IMR-90 (cell line): Measurements from ENCODE around the gene MYO7B. TPM values are rescaled to one million over a fixed set of nuclear protein-coding genes. Genes with fewer than 3 reads are reported as not detected.

Experiments
- ATAC-seq: fragments of 200-7000 bp; cut with Tn5 transposase; 2 replicates; pipeline ENCODE4 v1.9.1; 2020; ENCODE audit warnings: low read depth, mild to moderate bottlenecking, moderate library complexity
- BruUV-seq: library from RNA; stranded (reverse); fragments of 400-500 nt; replicated peaks from 2 replicates; lab custom pipeline; 2021; lab: Mats Ljungman, UMichigan
- CTCF ChIA-PET: fragments of 300-600 bp; formaldehyde crosslinking; extraction: SDS; loops from one replicate; lab custom pipeline; 2021; ENCODE audit warnings: antibody characterized with exemption; lab: Yijun Ruan, JAX
- POLR2A ChIA-PET: fragments of 300-600 bp; sonication (Branson Sonifier 250); formaldehyde crosslinking; loops from one replicate; lab custom pipeline; 2022; ENCODE audit warnings: antibody characterized with exemption; ENCODE audit not compliant: unreplicated experiment; lab: Charles Lee
- DNase-seq: peaks from one replicate; pipeline ENCODE4 v3.0.0; 2013
- H2AFZ ChIP-seq: replicated peaks from 2 replicates; pipeline ENCODE3; 2013; ENCODE audit warnings: low read length, mild to moderate bottlenecking; ENCODE audit not compliant: poor library complexity
- H2AK5ac ChIP-seq: 2 replicates; pipeline ENCODE4 v1.6.1; 2013; ENCODE audit warnings: low read depth, low read length, inconsistent platforms
- H2AK9ac ChIP-seq: replicated peaks from 2 replicates; pipeline ENCODE3; 2013; ENCODE audit warnings: mild to moderate bottlenecking, low read depth, low read length, moderate library complexity; ENCODE audit not compliant: poor library complexity
- H2BK120ac ChIP-seq: 2 replicates; pipeline ENCODE4 v1.6.1; 2013; ENCODE audit warnings: low read depth, low read length, inconsistent platforms
- H2BK15ac ChIP-seq: 3 replicates; pipeline ENCODE4 v1.6.1; 2013; ENCODE audit warnings: low read depth, low read length, inconsistent platforms
- H2BK20ac ChIP-seq: 2 replicates; pipeline ENCODE4 v1.6.1; 2013; ENCODE audit warnings: low read depth, mild to moderate bottlenecking, inconsistent platforms, low read length, moderate library complexity
- H2BK5ac ChIP-seq: 2 replicates; pipeline ENCODE4 v1.6.1; 2013; ENCODE audit warnings: mild to moderate bottlenecking, low read depth, low read length, inconsistent platforms; ENCODE audit not compliant: poor library complexity, severe bottlenecking
- H3K14ac ChIP-seq: replicated peaks from 2 replicates; pipeline ENCODE4 v1.6.1; 2013; ENCODE audit warnings: low read depth, low read length, inconsistent platforms
- H3K18ac ChIP-seq: 2 replicates; pipeline ENCODE4 v1.6.1; 2013; ENCODE audit warnings: low read depth, low read length, control low read depth
- H3K23ac ChIP-seq: 2 replicates; pipeline ENCODE4 v1.6.1; 2013; ENCODE audit warnings: low read depth, low read length, inconsistent platforms
- H3K27ac ChIP-seq: 2 replicates; pipeline ENCODE4 v1.5.1; 2013; ENCODE audit warnings: mild to moderate bottlenecking, control low read depth, low read length; ENCODE audit not compliant: insufficient read depth
- H3K27me3 ChIP-seq: 2 replicates; pipeline ENCODE4 v1.6.1; 2013; ENCODE audit warnings: low read length; ENCODE audit not compliant: control insufficient read depth, insufficient read depth
- H3K36me3 ChIP-seq: 2 replicates; pipeline ENCODE4 v1.6.1; 2013; ENCODE audit warnings: low read length, mixed read lengths; ENCODE audit not compliant: control insufficient read depth, insufficient read depth
- H3K4ac ChIP-seq: 2 replicates; pipeline ENCODE4 v1.6.1; 2013; ENCODE audit warnings: low read depth, low read length, inconsistent platforms
- H3K4me1 ChIP-seq: 2 replicates; pipeline ENCODE4 v1.6.1; 2013; ENCODE audit warnings: low read length, mixed read lengths; ENCODE audit not compliant: control insufficient read depth, insufficient read depth
- H3K4me2 ChIP-seq: 2 replicates; pipeline ENCODE4 v1.6.1; 2013; ENCODE audit warnings: low read depth, mild to moderate bottlenecking, control low read depth, low read length, moderate library complexity
- H3K4me3 ChIP-seq: 2 replicates; pipeline ENCODE4 v1.5.1; 2013; ENCODE audit warnings: low read depth, mild to moderate bottlenecking, control low read depth, low read length, moderate library complexity; ENCODE audit not compliant: insufficient read depth
- H3K56ac ChIP-seq: 2 replicates; pipeline ENCODE4 v1.6.1; 2013; ENCODE audit warnings: low read length, inconsistent platforms; ENCODE audit not compliant: insufficient read depth; ENCODE audit errors: extremely low read depth
- H3K79me1 ChIP-seq, 2 experiments: 2 replicates each; pipeline ENCODE4 v1.6.1; 2013; ENCODE audit warnings: low read length in 2 of 2, inconsistent platforms in 1 of 2, low read depth in 1 of 2
- H3K9ac ChIP-seq: 2 replicates; pipeline ENCODE4 v1.6.1; 2013; ENCODE audit warnings: low read depth, low read length, control low read depth
- H3K9me1 ChIP-seq: 2 replicates; pipeline ENCODE4 v1.6.1; 2013; ENCODE audit warnings: low read length, inconsistent platforms; ENCODE audit not compliant: insufficient read depth
- H3K9me3 ChIP-seq: 2 replicates; pipeline ENCODE4 v1.6.1; 2013; ENCODE audit warnings: low read length; ENCODE audit not compliant: control insufficient read depth, insufficient read depth
- H4K20me1 ChIP-seq: 2 replicates; pipeline ENCODE4 v1.6.1; 2013; ENCODE audit warnings: low read length, inconsistent platforms; ENCODE audit not compliant: insufficient read depth
- H4K5ac ChIP-seq: 2 replicates; pipeline ENCODE4 v1.6.1; 2013; ENCODE audit warnings: mild to moderate bottlenecking, low read depth, low read length, control low read depth
- H4K8ac ChIP-seq, 2 experiments: 2 replicates each; pipeline ENCODE4 v1.6.1; 2013; ENCODE audit warnings: low read depth in 2 of 2, low read length in 2 of 2, control low read depth in 1 of 2, inconsistent platforms in 1 of 2
- H4K91ac ChIP-seq: 2 replicates; pipeline ENCODE4 v1.6.1; 2013; ENCODE audit warnings: low read depth, low read length, inconsistent platforms; ENCODE audit not compliant: insufficient read depth
- CHD1 ChIP-seq: IDR thresholded peaks from 2 replicates; pipeline ENCODE4 v1.6.1; 2012; ENCODE audit warnings: low read depth, low read length, improper control_type of control experiment
- CTCF ChIP-seq: conservative IDR thresholded peaks from 2 replicates; pipeline ENCODE4 v1.5.1; 2012; ENCODE audit warnings: mild to moderate bottlenecking, low read depth, low read length, improper control_type of control experiment
- ELK1 ChIP-seq: fragments of 150-350 bp; IDR thresholded peaks from 2 replicates; pipeline ENCODE4 v1.6.1; 2016; ENCODE audit warnings: low read depth, mild to moderate bottlenecking, low read length, moderate library complexity, borderline replicate concordance
- FOS ChIP-seq: fragments of 150-350 bp; IDR thresholded peaks from 2 replicates; pipeline ENCODE4 v1.6.1; 2016; ENCODE audit warnings: low read depth, low read length
- MAFK ChIP-seq: IDR thresholded peaks from 2 replicates; pipeline ENCODE4 v1.6.1; 2012; ENCODE audit warnings: low read depth, low read length, improper control_type of control experiment
- NFE2L2 ChIP-seq: fragments of 150-350 bp; IDR thresholded peaks from 2 replicates; pipeline ENCODE4 v1.6.1; 2016; ENCODE audit warnings: low read depth, mild to moderate bottlenecking, low read length
- SMC3 ChIP-seq: fragments of 150-350 bp; IDR thresholded peaks from 2 replicates; pipeline ENCODE4 v1.6.1; 2016; ENCODE audit warnings: low read depth, mild to moderate bottlenecking, antibody characterized with exemption, low read length, moderate library complexity
- WGBS, 2 experiments: methylation state at CpG; one replicate each; pipeline versions ENCODE4 v1.1.5 to v1.1.7; 2013; ENCODE audit warnings: missing lambda C conversion rate in 2 of 2; ENCODE audit not compliant: insufficient read length in 1 of 2; ENCODE audit errors: extremely low coverage in 2 of 2; 5-methylcytosine and 5-hydroxymethylcytosine counted together
- dilution Hi-C: fragments of 300-500 bp; cut with HindIII; formaldehyde crosslinking; loops from one replicate; pipeline ENCODE4 v1.14.3; 2018; ENCODE audit warnings: low sequenced_read_pairs; ENCODE audit not compliant: unreplicated experiment
- in situ Hi-C: fragments of 300-500 bp; cut with MboI; formaldehyde crosslinking; loops from 3 replicates; pipeline ENCODE4 v1.14.3; 2019; ENCODE audit warnings: low sequenced_read_pairs, inconsistent platforms, mixed read lengths
- intact Hi-C: fragments of 100-400 bp; cut with micrococcal nuclease; formaldehyde crosslinking; loops from 2 replicates; pipeline ENCODE4 v1.10.0; 2022
- polyA plus RNA-seq, 3 experiments: library from polyadenylated mRNA; depleted of rRNA; stranded (reverse); fragments of >200 nt; gene quantifications; 2 replicates each; pipeline ENCODE4 v1.2.3, GENCODE V29; 2012; ENCODE audit warnings: low replicate concordance in 1 of 3
- total RNA-seq: library from RNA; depleted of rRNA; stranded (reverse); fragments of >200 nt; gene quantifications from 2 replicates; pipeline ENCODE4 v1.2.3, GENCODE V29; 2012

The MYO7B gene
- total and polyA plus RNA-seq, 2 of the 4 experiments (the other 2 are of a cell fraction) = 0.18 to 0.46 TPM

GRCh38 chr2:127584047-127584446 is 48.6 kb downstream of the MYO7B start:
- POLR2A ChIA-PET = no interaction called here
- no TSS peak for BruUV-seq

More at GRCh38 chr2:127584047-127584446, 48.6 kb downstream of the MYO7B start:
- Histone ChIP-seq H2AK5ac (no peak overlapping the region), H4K5ac (no peak overlapping the region), H3K4me2 (no peak overlapping the region), H3K18ac (no peak overlapping the region), H2BK20ac (no peak overlapping the region), H4K91ac (no peak overlapping the region), H3K79me1 (no peaks in the 10 kb centered on the region), H3K27ac (no peak overlapping the region), H3K4me3 (no peak overlapping the region), H3K4ac (no peak overlapping the region), H2BK120ac (no peak overlapping the region), H3K23ac (no peak overlapping the region), H3K9me3 (no peaks in the 10 kb centered on the region), H4K20me1 (no peaks in the 10 kb centered on the region), H4K8ac (no peak overlapping the region), H3K9ac (no peak overlapping the region), H3K36me3 (no peaks in the 10 kb centered on the region), H3K14ac (no peak overlapping the region), H2AK9ac (no peak overlapping the region), H3K9me1 (no peaks in the 10 kb centered on the region), H3K27me3 (peaks cover 36% of the 10 kb centered on the region), H2BK5ac (no peak overlapping the region), H2BK15ac (no peak overlapping the region), H3K4me1 (no peaks in the 10 kb centered on the region), H2AFZ (no peak overlapping the region), H3K56ac (no peak overlapping the region)
- WGBS, 2 experiments = 77% methylated on average over 7 of the region's 14 CpGs; no CpG with 5 or more reads in 1 of the 2 experiments
- in situ Hi-C loops = no loop called here
- TF ChIP-seq CTCF (no peak), FOS (no peak), SMC3 (no peak), CHD1 (no peak), NFE2L2 (no peak), ELK1 (no peak), MAFK (no peak)
- CTCF ChIA-PET = no interaction called here
- dilution Hi-C loops = no loop called here
- intact Hi-C loops = no loop called here
- no peak for ATAC-seq
- no peak for DNase-seq
